HG02759 (cell line): Measurements from ENCODE around the gene NAV2.

Experiments
- ATAC-seq: cut with Tn5 transposase; IDR thresholded peaks from one replicate; pipeline ENCODE4 v1.9.1; 2021; ENCODE audit warnings: mild to moderate bottlenecking, moderate library complexity; ENCODE audit not compliant: unreplicated experiment

Gene NAV2

DNA sequence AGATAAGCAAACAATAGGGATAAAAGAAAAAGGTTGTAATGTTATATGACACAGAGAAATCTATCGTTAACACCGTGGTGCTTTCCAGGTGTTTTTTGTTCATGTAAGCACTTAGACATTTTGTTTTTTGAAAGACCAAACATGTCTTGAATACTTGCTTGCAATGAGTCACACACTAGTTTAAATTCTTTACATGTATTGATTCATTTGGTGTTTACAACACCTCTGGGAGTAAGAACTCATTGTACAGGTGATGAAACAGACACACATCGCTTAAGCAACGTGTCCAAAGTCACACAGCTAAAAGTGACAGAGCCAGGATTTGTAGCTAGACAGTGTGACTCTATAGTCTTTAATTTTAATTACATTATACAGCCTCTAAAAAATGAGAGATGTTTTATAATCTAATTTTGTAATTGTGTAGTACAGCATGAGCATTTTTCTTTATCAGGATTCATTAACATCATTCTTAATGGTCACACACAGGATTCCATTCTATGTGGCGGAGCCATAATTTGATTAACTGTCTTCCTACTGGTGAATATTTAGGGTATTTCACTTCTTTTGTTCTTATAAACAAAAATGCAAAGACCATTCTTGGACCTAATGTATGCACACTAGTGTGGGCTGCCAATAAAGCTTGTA, 298.8 kb downstream of the NAV2 start:
- no peak for ATAC-seq

GRCh38 chr11:20013346-20014066, 300.9 kb downstream of the NAV2 start:
- ATAC-seq = no peak

DNA sequence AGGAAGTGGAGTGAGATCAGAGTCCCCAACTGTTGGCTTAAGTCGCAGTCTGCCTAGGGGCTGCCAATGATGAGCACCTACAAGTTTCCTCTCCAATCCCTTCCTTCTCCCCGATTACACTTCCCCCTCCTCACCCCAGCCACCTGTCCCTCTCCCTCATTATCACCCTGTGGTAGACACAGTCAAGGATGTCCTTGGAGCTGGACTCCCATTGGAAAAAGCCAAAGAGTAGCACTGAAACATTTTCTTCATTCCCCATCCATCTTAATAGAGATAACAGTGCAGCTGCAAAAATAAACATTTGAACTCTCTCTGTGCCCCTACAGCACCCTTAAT, 301.4 kb downstream of the NAV2 start:
- ATAC-seq = no peak

- no peak for ATAC-seq
These were observed 302.5 kb downstream of the NAV2 start for GRCh38 chr11:20015101-20015500.

- no peak for ATAC-seq
These were observed 303.1 kb downstream of the NAV2 start for GRCh38 chr11:20015529-20016427.

DNA sequence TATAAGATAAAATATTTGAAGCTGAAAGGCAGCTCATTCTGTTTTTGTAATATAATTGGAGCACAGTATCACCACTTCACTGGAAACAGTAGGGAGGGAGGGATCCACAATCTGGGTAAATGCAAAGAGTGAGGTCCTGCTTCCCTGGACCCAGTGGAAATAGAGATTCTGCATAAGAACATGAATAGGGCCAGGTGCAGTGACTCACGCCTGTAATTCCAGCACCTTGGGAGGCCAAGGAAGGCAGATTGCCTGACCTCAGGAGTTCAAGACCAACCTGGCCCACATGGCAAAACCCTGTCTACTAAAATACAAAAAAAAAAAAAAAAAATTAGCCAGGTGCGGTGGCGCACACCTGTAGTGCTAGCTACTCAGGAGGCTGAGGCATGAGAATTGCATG, 303.9 kb downstream of the NAV2 start:
- no peak for ATAC-seq

- no peak for ATAC-seq
These were observed 304.7 kb downstream of the NAV2 start for GRCh38 chr11:20017320-20017719.

DNA sequence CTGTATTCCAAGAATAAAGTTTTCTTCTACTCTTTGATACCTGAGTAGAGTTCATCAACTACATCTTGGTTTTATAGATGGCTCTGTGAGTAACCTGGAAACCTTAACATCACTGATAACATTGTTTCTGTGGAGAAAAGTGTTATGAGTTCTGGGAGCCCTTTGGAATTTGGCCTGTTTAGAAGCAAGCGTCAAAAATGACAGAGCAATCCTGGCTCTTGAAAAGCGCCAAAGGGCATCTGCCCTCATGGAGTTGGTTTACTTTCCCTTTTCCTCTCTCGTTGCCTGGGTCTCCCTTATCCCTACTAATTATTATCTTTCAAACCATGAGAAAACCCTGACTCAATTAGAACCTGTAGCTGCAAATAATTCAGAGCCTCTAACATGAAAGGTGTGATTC, 307.6 kb downstream of the NAV2 start:
- no peak for ATAC-seq

- ATAC-seq = no peak
These were observed 308.1 kb downstream of the NAV2 start for GRCh38 chr11:20020716-20021115.

GRCh38 chr11:20021212-20021611, 308.6 kb downstream of the NAV2 start:
- no peak for ATAC-seq

DNA sequence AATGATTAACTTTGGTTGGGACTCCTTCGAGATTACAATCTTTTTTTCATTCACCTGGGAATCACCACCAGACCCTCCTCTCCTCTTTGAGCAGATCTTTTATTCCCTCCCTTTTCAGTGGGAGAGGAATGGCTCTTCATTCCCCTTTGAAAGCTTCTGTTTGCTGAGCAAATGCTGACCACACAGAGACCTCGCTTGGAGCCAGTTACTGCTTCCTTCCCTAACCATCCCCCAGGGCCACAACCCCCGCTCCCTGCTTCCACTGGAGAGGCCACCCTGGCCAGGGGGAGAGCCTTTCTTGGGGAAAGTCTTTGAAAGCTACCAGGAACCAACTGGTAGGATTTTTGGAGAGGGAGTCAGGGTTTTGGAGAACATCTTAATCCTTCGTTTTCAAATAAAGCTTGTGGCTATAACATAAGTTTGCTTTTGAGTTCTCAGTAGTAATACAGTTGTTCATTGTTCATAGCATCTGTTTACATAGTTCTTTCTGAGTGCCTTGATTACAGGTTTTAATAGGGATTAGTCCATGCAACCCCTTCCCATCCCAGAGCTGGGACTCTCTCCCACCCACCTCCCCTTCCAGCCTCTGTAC, 309.2 kb downstream of the NAV2 start:
- no peak for ATAC-seq

DNA sequence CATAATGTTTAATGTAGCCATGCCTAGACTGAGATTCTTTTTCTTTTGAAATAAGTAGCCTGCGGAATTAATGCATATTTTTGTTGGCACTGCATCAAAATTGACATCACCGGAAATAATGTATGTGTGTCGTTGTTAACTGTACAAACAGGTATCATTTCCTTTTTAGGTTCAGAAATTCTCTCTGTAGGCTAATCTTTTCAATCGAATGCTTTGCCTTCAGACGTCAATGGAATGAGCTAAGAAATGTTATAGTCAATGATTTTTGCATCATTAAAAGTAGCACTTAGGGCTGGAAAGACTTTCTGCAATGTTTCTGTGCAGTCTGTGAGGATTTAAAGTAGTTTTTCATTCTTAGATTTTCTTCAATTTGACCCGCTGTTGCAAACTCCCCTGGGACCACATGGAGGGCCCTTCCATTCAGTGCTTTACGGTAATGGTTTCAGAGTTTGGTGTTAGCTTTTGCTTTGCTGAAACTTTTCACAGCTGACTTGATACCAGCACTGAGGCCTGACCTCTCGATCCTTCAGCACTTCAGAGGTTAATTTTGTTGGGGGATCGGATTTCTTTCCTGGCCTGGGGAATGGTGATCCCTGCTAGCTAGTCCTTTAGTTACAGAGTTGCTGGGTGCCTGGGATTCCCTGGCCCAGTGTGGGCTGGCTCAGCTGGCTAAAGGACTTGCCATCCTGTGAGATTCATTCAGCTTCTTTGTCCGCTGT, 309.9 kb downstream of the NAV2 start:
- no peak for ATAC-seq

DNA sequence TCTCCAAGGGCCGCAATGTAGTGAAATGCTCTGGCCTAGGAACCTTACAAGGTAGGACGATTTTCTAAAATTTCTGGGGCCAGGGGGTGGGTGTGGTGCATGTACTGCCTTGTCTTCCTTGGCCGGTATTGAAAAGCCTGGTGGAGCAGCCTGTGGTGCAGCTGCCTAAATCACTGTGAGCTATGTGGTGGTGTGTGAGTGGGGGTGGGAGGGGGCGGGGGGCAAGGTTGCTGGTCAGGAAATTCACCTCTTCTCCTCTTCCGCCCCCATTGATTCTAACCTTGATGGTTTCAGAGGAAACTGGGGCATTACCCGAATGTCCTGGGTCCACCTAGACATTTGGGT, 310.4 kb downstream of the NAV2 start:
- no peak for ATAC-seq

DNA sequence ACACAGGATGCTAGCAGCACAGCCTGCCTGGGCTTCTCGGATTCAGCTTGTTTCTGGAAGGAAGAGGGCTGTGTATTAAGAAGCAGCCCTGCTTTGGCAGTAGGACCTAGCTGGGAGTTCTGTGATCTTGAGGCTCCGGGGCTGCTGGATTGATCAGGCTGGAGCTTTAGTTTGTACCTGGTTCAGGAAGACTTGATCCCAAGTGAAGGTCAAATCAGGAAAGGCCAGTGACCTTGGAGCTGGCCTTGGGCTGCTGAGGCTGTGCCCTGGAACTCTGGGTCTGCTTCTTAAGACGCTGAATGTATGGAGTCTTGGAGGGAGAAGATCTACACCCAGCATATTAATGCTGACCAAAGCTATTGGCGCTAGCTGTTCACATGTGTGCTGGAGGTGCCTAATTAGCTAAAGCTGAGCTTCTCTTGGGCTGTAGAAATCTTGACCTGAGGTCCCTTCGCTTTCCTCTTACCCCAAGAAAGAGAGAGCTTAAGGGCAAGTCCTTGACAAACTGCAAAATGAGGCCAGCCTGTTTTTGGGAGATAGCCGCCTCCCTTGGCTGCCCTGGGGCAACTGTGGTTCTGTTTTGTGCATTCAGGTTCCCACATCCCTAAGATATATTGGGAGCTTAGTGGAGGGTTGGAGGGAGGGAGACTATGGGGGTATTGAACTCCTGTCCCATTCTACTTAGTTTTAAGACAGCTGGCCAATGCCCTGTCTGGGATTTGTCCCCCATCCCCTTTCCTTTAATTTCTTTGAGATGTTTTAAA, 311.7 kb downstream of the NAV2 start:
- ATAC-seq = no peak

GRCh38 chr11:20025332-20025840, 312.7 kb downstream of the NAV2 start:
- no peak for ATAC-seq

DNA sequence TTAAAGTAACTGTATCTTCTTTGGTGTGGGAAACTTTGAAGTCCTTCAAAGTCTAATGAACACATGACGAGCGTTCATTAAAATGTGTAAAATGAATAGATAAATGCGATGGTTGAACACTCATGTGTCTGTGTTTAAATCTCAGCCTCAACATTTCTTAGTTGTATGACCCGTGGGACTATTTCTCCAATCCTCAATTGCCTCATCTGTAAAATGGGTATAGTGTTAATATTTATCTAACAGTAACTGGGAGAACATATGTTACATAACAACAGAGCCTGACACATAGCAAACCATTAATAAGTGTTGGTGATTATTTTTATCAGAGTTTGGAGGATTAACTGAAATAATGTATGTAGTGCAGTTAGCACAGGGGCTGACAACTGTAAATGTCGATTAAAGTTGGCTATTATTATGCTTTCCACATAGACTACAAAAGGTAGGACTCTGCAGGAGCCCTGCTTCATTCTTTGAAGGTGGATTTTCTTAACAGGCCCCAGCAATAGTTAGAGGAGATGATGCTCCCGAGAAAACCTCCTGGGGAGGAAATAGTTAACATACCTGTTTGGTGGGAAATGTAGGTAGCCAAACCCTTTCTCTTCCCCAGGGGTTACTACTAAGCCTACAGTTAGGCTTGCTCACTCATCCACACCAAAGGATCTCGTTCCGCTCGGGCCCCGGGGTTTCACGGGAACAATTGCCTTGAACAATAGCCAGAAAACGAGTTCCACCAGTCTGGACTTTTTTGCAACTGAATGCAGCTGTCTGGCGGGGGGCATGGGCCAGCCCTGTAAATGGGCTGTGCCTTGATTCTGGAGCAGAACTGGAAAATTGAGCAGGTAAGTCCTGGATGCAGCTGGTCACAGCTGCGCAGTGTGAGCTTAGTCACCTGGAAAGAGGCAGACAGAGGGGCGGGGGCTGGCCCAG, 314.3 kb downstream of the NAV2 start:
- no peak for ATAC-seq

GRCh38 chr11:20027556-20028013, 314.9 kb downstream of the NAV2 start:
- no peak for ATAC-seq

GRCh38 chr11:20029193-20029592, 316.6 kb downstream of the NAV2 start:
- ATAC-seq = no peak

- no peak for ATAC-seq
These were observed 317.8 kb downstream of the NAV2 start for GRCh38 chr11:20030472-20030871.
